GM23338 (cell line): ENCODE measurements around the gene RASGRF2.

ENCODE experiments used
- CTCF ChIP-seq, 2 experiments: fragments of 200-600 bp in 1 of 2; sonication (generic) in 1 of 2; conservative IDR thresholded peaks; 2 replicates each; pipeline versions ENCODE4 v1.5.1 to v1.6.1; 2016 to 2017; ENCODE audit warnings: antibody characterized with exemption in 2 of 2, low read depth in 2 of 2, mild to moderate bottlenecking in 2 of 2, moderate library complexity in 1 of 2
- EZH2phosphoT487 ChIP-seq: fragments of 200-600 bp; sonication (generic); IDR thresholded peaks from one replicate; pipeline ENCODE4 v1.8.1; 2018; ENCODE audit warnings: antibody characterized with exemption; ENCODE audit not compliant: unreplicated experiment

GRCh38 chr5:80957031-80957761 is 3.0 kb upstream of the RASGRF2 start:
- TF ChIP-seq EZH2phosphoT487, result no peak
- TF ChIP-seq CTCF (conservative IDR thresholded peaks at IDR 0.05; ENCODE audit: low read depth in 2 of 2), result no peak
